Measurements from ENCODE around the gene KIAA1755. TPM values are rescaled to one million over a fixed set of nuclear protein-coding genes. Genes with fewer than 3 reads are reported as not detected.

The KIAA1755 gene
- total and polyA plus RNA-seq, 2 of the 4 experiments (the other 2 are of a cell fraction) = 2.5 to 5.1 TPM

DNA sequence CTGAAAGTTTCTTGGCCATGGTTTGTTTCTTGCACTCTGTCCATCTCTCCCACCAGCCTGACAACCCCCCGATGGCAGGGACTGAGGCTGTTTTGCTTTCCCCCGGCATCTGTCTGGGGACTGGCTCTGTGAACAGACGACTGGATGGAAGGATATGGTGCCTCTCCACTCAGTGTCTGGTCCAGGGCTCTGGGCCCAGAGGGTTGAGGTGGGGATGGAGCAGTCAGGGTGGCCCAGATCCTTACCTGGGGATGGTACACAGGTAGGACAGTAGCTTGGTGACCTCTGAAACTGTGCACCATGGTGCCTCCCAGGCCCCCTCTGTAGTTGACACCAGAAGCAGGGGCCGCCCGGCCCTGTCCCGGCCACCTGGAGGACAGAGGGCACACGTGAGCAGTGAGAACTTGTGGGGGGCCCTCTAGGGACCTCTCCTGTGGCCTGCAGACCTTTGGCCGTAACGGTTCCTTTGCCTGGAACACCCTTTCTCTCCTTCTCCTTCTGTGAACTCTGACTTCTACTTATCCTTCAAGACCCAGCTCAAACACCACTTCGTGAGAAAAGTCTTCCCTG, 29.5 kb downstream of the KIAA1755 start:
- CTCF ChIA-PET = interaction anchor here (0.6 to 1.3 kb wide), 4 partner anchors 71 to 125 kb away, joined by 3 to 4 read pairs (median 3); no protein-coding TSS in a partner anchor
- Histone ChIP-seq H3K23ac (ENCODE audit: low read depth, low read length) (no peak overlapping the region), H3K27ac (ENCODE audit: insufficient read depth, low read length) (no peak overlapping the region), H2BK20ac (ENCODE audit: low read depth, low read length) (no peak overlapping the region), H3K4me1 (ENCODE audit: control insufficient read depth, insufficient read depth, low read length) (peaks cover 8% of the 10 kb centered on the region), H3K56ac (ENCODE audit: extremely low read depth, insufficient read depth, low read length) (no peak overlapping the region), H2BK120ac (ENCODE audit: low read depth, low read length) (peak overlapping the region; percentile 34; the same call in 1 of the 2 replicates), H3K9me1 (ENCODE audit: insufficient read depth, low read length) (no peaks in the 10 kb centered on the region; the same call in 1 of the 2 replicates), H4K20me1 (ENCODE audit: insufficient read depth, low read length) (no peaks in the 10 kb centered on the region), H3K18ac (ENCODE audit: low read depth, low read length) (no peak overlapping the region), H2BK5ac (ENCODE audit: low read depth, low read length, poor library complexity, severe bottlenecking) (no peak overlapping the region), H3K4ac (ENCODE audit: low read depth, low read length) (peak overlapping the region; percentile 22; the same call in 1 of the 2 replicates), H4K5ac (ENCODE audit: low read depth, low read length) (no peak overlapping the region), H3K9me3 (ENCODE audit: control insufficient read depth, insufficient read depth, low read length) (no peaks in the 10 kb centered on the region), H3K36me3 (ENCODE audit: control insufficient read depth, insufficient read depth, low read length) (no peaks in the 10 kb centered on the region), H4K8ac (ENCODE audit: low read depth in 2 of 2, low read length in 2 of 2) (no peak overlapping the region; a peak in 1 of 4 replicates), H4K91ac (ENCODE audit: insufficient read depth, low read depth, low read length) (no peak overlapping the region), H2AK9ac (replicated peaks; ENCODE audit: low read depth, low read length, poor library complexity) (no peak overlapping the region), H3K14ac (replicated peaks; ENCODE audit: low read depth, low read length) (no peak overlapping the region), H2BK15ac (ENCODE audit: low read depth, low read length) (no peak overlapping the region), H3K4me2 (ENCODE audit: low read depth, low read length) (no peak overlapping the region), H3K4me3 (ENCODE audit: insufficient read depth, low read depth, low read length) (no peak overlapping the region), H3K79me1 (ENCODE audit: low read depth in 1 of 2, low read length in 2 of 2) (no peaks in the 10 kb centered on the region), H2AFZ (replicated peaks; ENCODE audit: low read length, poor library complexity) (no peak overlapping the region), H2AK5ac (ENCODE audit: low read depth, low read length) (peak overlapping the region; percentile 77; the same call in 1 of the 2 replicates), H3K9ac (ENCODE audit: low read depth, low read length) (no peak overlapping the region), H3K27me3 (ENCODE audit: control insufficient read depth, insufficient read depth, low read length) (peaks cover 2% of the 10 kb centered on the region; the same call in 1 of the 2 replicates)
- intact Hi-C loops (cut with micrococcal nuclease) = no loop called here
- BruUV-seq (replicated peaks) = no TSS peak
- DNase-seq (no peak), ATAC-seq (ENCODE audit: low read depth) (no peak)
- POLR2A ChIA-PET (ENCODE audit: unreplicated experiment) = no interaction called here
- TF ChIP-seq, protein P1, sequence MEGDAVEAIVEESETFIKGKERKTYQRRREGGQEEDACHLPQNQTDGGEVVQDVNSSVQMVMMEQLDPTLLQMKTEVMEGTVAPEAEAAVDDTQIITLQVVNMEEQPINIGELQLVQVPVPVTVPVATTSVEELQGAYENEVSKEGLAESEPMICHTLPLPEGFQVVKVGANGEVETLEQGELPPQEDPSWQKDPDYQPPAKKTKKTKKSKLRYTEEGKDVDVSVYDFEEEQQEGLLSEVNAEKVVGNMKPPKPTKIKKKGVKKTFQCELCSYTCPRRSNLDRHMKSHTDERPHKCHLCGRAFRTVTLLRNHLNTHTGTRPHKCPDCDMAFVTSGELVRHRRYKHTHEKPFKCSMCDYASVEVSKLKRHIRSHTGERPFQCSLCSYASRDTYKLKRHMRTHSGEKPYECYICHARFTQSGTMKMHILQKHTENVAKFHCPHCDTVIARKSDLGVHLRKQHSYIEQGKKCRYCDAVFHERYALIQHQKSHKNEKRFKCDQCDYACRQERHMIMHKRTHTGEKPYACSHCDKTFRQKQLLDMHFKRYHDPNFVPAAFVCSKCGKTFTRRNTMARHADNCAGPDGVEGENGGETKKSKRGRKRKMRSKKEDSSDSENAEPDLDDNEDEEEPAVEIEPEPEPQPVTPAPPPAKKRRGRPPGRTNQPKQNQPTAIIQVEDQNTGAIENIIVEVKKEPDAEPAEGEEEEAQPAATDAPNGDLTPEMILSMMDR (conservative IDR thresholded peaks at IDR 0.05; ENCODE audit: low read depth, low read length) = no peak
- in situ Hi-C loops (cut with MboI; ENCODE audit: low sequenced_read_pairs) = no loop called here
- 74% methylated on average over 5 of the region's 10 CpGs; no CpG with 5 or more reads in 1 of the 2 experiments for WGBS, 2 experiments (ENCODE audit: extremely low coverage in 2 of 2, insufficient read length in 1 of 2)
- dilution Hi-C loops (cut with HindIII; ENCODE audit: low sequenced_read_pairs, unreplicated experiment) = no loop called here

All from IMR-90 (cell line).